ENCODE data around the gene AFF4. TPM values are rescaled to one million over a fixed set of nuclear protein-coding genes. Genes with fewer than 3 reads are reported as not detected.

AFF4 gene
- total RNA-seq, 2 experiments from 2014 or later = 20.9 to 29.3 TPM

- no peaks in the 10 kb centered on the region for H3K9me3 Mint-ChIP-seq (ENCODE audit: low read depth)
- no peak overlapping the region for H3K4me3 Mint-ChIP-seq
- ChIA-PET CTCF (no interaction called here), POLR2A (no interaction called here)
- H3K27ac Mint-ChIP-seq = no peak overlapping the region
- intact Hi-C loops (cut with DNase I, micrococcal nuclease) = no loop called here
- H3K27me3 Mint-ChIP-seq = no peaks in the 10 kb centered on the region
- ATAC-seq = no peak
- DNase-seq = no peak
- peaks cover 20% of the 10 kb centered on the region for H3K4me1 Mint-ChIP-seq
- peaks cover 21% of the 10 kb centered on the region for H3K36me3 Mint-ChIP-seq (ENCODE audit: low read depth)
Observed at GRCh38 chr5:132909702-132910101, 53.7 kb downstream of the AFF4 start.

- Mint-ChIP-seq H3K4me3 (no peak overlapping the region), H3K9me3 (ENCODE audit: low read depth) (no peaks in the 10 kb centered on the region), H3K27ac (no peak overlapping the region), H3K4me1 (peaks cover 20% of the 10 kb centered on the region), H3K27me3 (no peaks in the 10 kb centered on the region), H3K36me3 (ENCODE audit: low read depth) (peaks cover 20% of the 10 kb centered on the region)
- ATAC-seq (no peak), DNase-seq (no peak)
- POLR2A ChIA-PET = interaction anchor here (0.7 kb wide), 1 partner anchor 34 kb away, joined by 3 read pairs; the partner anchor contains the start of gene LEAP2
- CTCF ChIA-PET = interaction anchor here (0.7 kb wide), 1 partner anchor 88 kb away, joined by 4 read pairs; no protein-coding TSS in a partner anchor
- intact Hi-C loops (cut with DNase I, micrococcal nuclease) = no loop called here
Observed at GRCh38 chr5:132907161-132907560, 56.3 kb downstream of the AFF4 start.

- H3K4me1 Mint-ChIP-seq = peaks cover 20% of the 10 kb centered on the region
- H3K4me3 Mint-ChIP-seq = no peak overlapping the region
- ChIA-PET CTCF (interaction anchor here (0.9 to 1.6 kb wide), 6 partner anchors 10 to 94 kb away, joined by 3 to 4 read pairs (median 3); partner anchors contain the start of gene AFF4), POLR2A (interaction anchor here (0.6 kb wide), 1 partner anchor 38 kb away, joined by 3 read pairs; no protein-coding TSS in a partner anchor)
- no peak for ATAC-seq
- DNase-seq = no peak
- no peaks in the 10 kb centered on the region for H3K9me3 Mint-ChIP-seq (ENCODE audit: low read depth)
- no peaks in the 10 kb centered on the region for H3K27me3 Mint-ChIP-seq
- peak overlapping the region; percentile 35 for H3K27ac Mint-ChIP-seq
- intact Hi-C loops (cut with DNase I, micrococcal nuclease) = no loop called here
- H3K36me3 Mint-ChIP-seq (ENCODE audit: low read depth) = peaks cover 16% of the 10 kb centered on the region
Observed at GRCh38 chr5:132905938-132906337, 57.5 kb downstream of the AFF4 start.

- no peaks in the 10 kb centered on the region for H3K27me3 Mint-ChIP-seq
- H3K4me1 Mint-ChIP-seq = peaks cover 15% of the 10 kb centered on the region
- H3K4me3 Mint-ChIP-seq = no peak overlapping the region
- ATAC-seq = no peak
- DNase-seq = no peak
- CTCF ChIA-PET = no interaction called here
- H3K9me3 Mint-ChIP-seq (ENCODE audit: low read depth) = no peaks in the 10 kb centered on the region
- intact Hi-C loops (cut with DNase I, micrococcal nuclease) = no loop called here
- no peak overlapping the region for H3K27ac Mint-ChIP-seq
- H3K36me3 Mint-ChIP-seq (ENCODE audit: low read depth) = peaks cover 20% of the 10 kb centered on the region
- POLR2A ChIA-PET = no interaction called here
Observed at GRCh38 chr5:132901730-132902129, 61.7 kb downstream of the AFF4 start.

- peaks cover 10% of the 10 kb centered on the region for H3K4me1 Mint-ChIP-seq
- H3K36me3 Mint-ChIP-seq (ENCODE audit: low read depth) = peaks cover 27% of the 10 kb centered on the region
- no peak overlapping the region for H3K4me3 Mint-ChIP-seq
- H3K27me3 Mint-ChIP-seq = no peaks in the 10 kb centered on the region
- ATAC-seq (no peak), DNase-seq (no peak)
- intact Hi-C loops (cut with DNase I, micrococcal nuclease) = no loop called here
- no peak overlapping the region for H3K27ac Mint-ChIP-seq
- POLR2A ChIA-PET = no interaction called here
- CTCF ChIA-PET = interaction anchor here (1.3 kb wide), 1 partner anchor 37 kb away, joined by 4 read pairs; no protein-coding TSS in a partner anchor
- no peaks in the 10 kb centered on the region for H3K9me3 Mint-ChIP-seq (ENCODE audit: low read depth)
Observed at GRCh38 chr5:132901036-132901435, 62.4 kb downstream of the AFF4 start.

DNA sequence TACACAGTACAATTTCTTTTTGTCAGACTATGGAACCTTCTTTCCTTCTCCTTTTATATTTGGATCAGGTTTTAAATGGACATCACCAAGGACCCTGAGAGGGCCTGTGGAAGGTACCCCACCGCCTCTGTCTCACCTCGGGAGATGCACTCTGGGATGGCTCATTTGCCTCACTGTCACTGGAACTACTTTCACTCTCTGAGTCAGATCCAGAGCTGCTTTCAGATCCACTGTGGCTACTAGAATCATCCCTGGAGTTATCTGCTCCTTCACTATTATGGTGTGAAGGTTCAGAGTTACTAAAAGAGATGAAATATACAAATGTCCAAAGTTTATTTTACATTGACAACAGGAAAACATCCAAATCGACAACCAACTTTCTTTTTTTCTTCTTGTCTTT, 65.3 kb downstream of the AFF4 start:
- DNase-seq = no peak
- no peak overlapping the region for H3K27ac Mint-ChIP-seq
- CTCF ChIA-PET = interaction anchor here (0.6 to 1.8 kb wide), 4 partner anchors 15 to 707 kb away, joined by 3 to 5 read pairs (median 4); no protein-coding TSS in a partner anchor

DNA sequence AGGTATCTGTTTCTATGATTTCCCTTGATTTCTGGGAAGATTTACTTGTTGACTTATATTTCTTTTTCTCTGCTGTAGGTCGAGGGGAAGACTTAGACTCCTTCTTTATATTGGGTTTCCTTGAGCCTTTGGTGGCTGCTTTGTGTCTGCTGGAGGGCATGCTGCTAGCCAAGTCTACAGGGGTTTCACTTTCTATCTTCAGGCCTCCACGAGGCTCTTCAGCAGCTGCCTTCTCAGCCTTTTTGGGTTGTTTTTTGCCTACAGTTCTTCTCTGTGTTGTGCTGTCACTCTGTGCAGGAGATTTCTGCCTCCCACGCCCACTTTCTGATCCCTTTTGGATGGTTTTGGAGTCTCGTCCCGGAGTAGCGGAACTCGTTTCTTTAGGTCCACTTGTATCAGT, 66.7 kb downstream of the AFF4 start:
- no peak overlapping the region for H3K4me3 Mint-ChIP-seq
- intact Hi-C loops (cut with DNase I, micrococcal nuclease) = no loop called here
- ChIA-PET CTCF (interaction anchor here (1.1 to 1.8 kb wide), 3 partner anchors 13 to 1735 kb away, joined by 3 to 5 read pairs (median 4); no protein-coding TSS in a partner anchor), POLR2A (no interaction called here)
- ATAC-seq (no peak), DNase-seq (no peak)
- no peaks in the 10 kb centered on the region for H3K9me3 Mint-ChIP-seq (ENCODE audit: low read depth)
- H3K27ac Mint-ChIP-seq = peak overlapping the region; percentile 62
- H3K4me1 Mint-ChIP-seq = peaks cover 3% of the 10 kb centered on the region
- H3K36me3 Mint-ChIP-seq (ENCODE audit: low read depth) = peaks cover 42% of the 10 kb centered on the region
- no peaks in the 10 kb centered on the region for H3K27me3 Mint-ChIP-seq

More for the DNA sequence above, 65.3 kb downstream of the AFF4 start:
- Mint-ChIP-seq H3K4me3 (no peak overlapping the region), H3K4me1 (peaks cover 3% of the 10 kb centered on the region), H3K36me3 (ENCODE audit: low read depth) (peaks cover 35% of the 10 kb centered on the region), H3K9me3 (ENCODE audit: low read depth) (no peaks in the 10 kb centered on the region), H3K27me3 (no peaks in the 10 kb centered on the region)
- POLR2A ChIA-PET = no interaction called here
- intact Hi-C loops (cut with DNase I, micrococcal nuclease) = no loop called here
- no peak for ATAC-seq

DNA sequence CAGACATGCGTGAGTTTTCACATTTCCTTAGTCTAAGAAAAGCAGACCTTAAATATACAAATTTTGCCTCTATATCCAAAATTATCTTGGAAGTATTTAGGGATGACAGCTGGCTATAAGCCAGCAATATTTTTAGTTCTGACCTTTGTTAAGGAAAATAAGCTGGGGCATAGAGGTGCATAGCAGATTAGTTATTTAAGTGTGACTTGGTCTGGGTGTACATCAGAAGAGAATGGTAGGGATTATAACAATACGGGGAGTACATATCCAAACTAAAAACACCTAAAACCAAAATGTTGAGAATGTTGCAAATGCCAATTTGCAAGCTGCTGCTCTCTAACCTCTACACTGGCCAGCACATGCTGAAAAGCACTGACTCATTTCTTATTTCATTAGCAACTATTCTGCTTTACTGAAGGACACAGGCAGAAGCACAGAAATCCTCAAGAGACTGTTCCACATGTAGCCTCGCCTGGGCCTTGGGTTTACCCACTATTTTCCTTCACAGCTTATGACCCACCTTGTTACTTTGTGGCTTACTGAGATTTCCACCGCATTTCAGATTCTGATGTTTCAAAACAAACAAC, 67.6 kb downstream of the AFF4 start:
- ATAC-seq (no peak), DNase-seq (no peak)
- no peak overlapping the region for H3K27ac Mint-ChIP-seq
- ChIA-PET POLR2A (no interaction called here), CTCF (interaction anchor here (1.3 kb wide), 1 partner anchor 10 kb away, joined by 4 read pairs; no protein-coding TSS in a partner anchor)
- no peaks in the 10 kb centered on the region for H3K27me3 Mint-ChIP-seq
- H3K36me3 Mint-ChIP-seq (ENCODE audit: low read depth) = peaks cover 42% of the 10 kb centered on the region
- H3K9me3 Mint-ChIP-seq (ENCODE audit: low read depth) = no peaks in the 10 kb centered on the region
- peaks cover 3% of the 10 kb centered on the region for H3K4me1 Mint-ChIP-seq
- no peak overlapping the region for H3K4me3 Mint-ChIP-seq
- intact Hi-C loops (cut with DNase I, micrococcal nuclease) = no loop called here

DNA sequence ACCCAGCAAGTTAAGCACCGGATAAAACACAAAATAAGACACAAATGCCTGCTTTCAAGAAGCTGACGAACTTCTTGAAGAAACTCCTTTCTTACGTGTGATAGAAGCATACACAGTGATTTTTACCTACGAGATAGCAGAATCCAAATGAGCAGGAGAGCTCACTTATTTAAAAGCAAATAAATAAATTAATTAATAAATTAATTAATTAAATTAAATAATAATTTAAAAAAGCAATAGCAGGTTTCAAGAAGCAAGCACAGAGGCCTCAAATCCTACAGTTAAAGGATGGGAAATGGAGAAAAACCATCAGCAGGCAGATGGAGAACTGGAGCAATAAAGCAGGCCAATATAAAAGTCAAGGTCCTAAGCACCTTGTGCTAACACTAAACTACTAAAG, 72.6 kb downstream of the AFF4 start:
- no peaks in the 10 kb centered on the region for H3K27me3 Mint-ChIP-seq
- no peak overlapping the region for H3K4me3 Mint-ChIP-seq
- no peaks in the 10 kb centered on the region for H3K9me3 Mint-ChIP-seq (ENCODE audit: low read depth)
- CTCF ChIA-PET = interaction anchor here (1.6 kb wide), 1 partner anchor 7 kb away, joined by 5 read pairs; no protein-coding TSS in a partner anchor
- no peaks in the 10 kb centered on the region for H3K4me1 Mint-ChIP-seq
- no peak overlapping the region for H3K27ac Mint-ChIP-seq
- intact Hi-C loops (cut with DNase I, micrococcal nuclease) = no loop called here
- no peak for DNase-seq
- POLR2A ChIA-PET = interaction anchor here (0.6 kb wide), 1 partner anchor 45 kb away, joined by 9 read pairs; no protein-coding TSS in a partner anchor
- peaks cover 42% of the 10 kb centered on the region for H3K36me3 Mint-ChIP-seq (ENCODE audit: low read depth)
- ATAC-seq = no peak

DNA sequence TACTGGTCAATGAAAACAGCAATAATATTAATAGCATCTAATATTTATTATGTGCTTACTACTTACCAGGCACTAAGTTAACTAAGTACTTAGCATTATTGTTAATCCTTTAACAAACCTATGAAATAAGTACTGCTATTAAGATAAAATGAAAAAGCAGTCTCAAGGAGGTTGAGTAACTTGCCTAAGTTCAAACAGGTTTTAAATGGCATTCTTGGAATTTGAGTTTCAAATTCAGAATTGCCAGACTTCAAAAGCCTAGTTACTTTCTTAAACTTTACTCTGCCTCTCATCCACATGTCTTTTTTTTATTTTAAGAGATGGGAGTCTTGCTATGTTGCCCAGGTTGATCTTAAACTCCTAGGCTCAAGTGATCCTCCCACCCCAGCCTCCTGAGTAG, 73.9 kb downstream of the AFF4 start:
- intact Hi-C loops (cut with DNase I, micrococcal nuclease) = no loop called here
- Mint-ChIP-seq H3K4me1 (peaks cover 3% of the 10 kb centered on the region), H3K27ac (no peak overlapping the region), H3K9me3 (ENCODE audit: low read depth) (no peaks in the 10 kb centered on the region), H3K4me3 (no peak overlapping the region), H3K27me3 (no peaks in the 10 kb centered on the region), H3K36me3 (ENCODE audit: low read depth) (peaks cover 36% of the 10 kb centered on the region)
- POLR2A ChIA-PET = no interaction called here
- CTCF ChIA-PET = no interaction called here
- ATAC-seq (no peak), DNase-seq (no peak)

- Mint-ChIP-seq H3K27me3 (no peaks in the 10 kb centered on the region), H3K36me3 (ENCODE audit: low read depth) (peaks cover 30% of the 10 kb centered on the region), H3K27ac (no peak overlapping the region), H3K4me1 (peaks cover 5% of the 10 kb centered on the region), H3K9me3 (ENCODE audit: low read depth) (no peaks in the 10 kb centered on the region), H3K4me3 (no peak overlapping the region)
- POLR2A ChIA-PET = no interaction called here
- no peak for ATAC-seq
- CTCF ChIA-PET = interaction anchor here (1.2 kb wide), 1 partner anchor 18 kb away, joined by 3 read pairs; no protein-coding TSS in a partner anchor
- intact Hi-C loops (cut with DNase I, micrococcal nuclease) = no loop called here
- DNase-seq = no peak
Observed at GRCh38 chr5:132887283-132887682, 76.2 kb downstream of the AFF4 start.

Data from activated CD4-positive, alpha-beta T cell treated with anti-CD3 and anti-CD28 coated beads for 36 hours (primary cell).